Vagina (tissue), 2 donors: ENCODE data around the gene NT5DC2.

Source experiments
- CTCF ChIP-seq, 3 experiments: fragments of 450-650 bp in 2 of 3; fragments of 200-600 bp in 1 of 3; sonication (generic) in 1 of 3; IDR thresholded peaks; one replicate each; pipeline ENCODE4 v1.5.1; 2017 to 2019; ENCODE audit warnings: antibody characterized with exemption in 3 of 3, mild to moderate bottlenecking in 2 of 3, moderate library complexity in 2 of 3
- POLR2A ChIP-seq, 2 donors: fragments of 450-650 bp; IDR thresholded peaks; one replicate each; pipeline ENCODE4 v1.6.1; 2017; ENCODE audit warnings: antibody characterized with exemption in 2 of 2, mild to moderate bottlenecking in 2 of 2, moderate library complexity in 2 of 2

GRCh38 chr3:52536369-52537164 is 2.9 kb upstream of the NT5DC2 start, which contains the start of gene UQCC5:
- TF ChIP-seq CTCF (IDR thresholded peaks at IDR 0.05): peak in 1 of 3 experiments; percentile 6
- peak; percentile 89 to 98 for TF ChIP-seq POLR2A (IDR thresholded peaks at IDR 0.05)
